GM21390 (cell line): ENCODE data around the gene VTN.
"Not testable (repeated sequence)": the region's sequence is repeated elsewhere in the genome, so short reads cannot be mapped to it uniquely, and the experiment has no call there.

Experiments
- ATAC-seq: cut with Tn5 transposase; IDR thresholded peaks from one replicate; pipeline ENCODE4 v1.9.1; 2021; ENCODE audit not compliant: unreplicated experiment

Gene VTN

DNA sequence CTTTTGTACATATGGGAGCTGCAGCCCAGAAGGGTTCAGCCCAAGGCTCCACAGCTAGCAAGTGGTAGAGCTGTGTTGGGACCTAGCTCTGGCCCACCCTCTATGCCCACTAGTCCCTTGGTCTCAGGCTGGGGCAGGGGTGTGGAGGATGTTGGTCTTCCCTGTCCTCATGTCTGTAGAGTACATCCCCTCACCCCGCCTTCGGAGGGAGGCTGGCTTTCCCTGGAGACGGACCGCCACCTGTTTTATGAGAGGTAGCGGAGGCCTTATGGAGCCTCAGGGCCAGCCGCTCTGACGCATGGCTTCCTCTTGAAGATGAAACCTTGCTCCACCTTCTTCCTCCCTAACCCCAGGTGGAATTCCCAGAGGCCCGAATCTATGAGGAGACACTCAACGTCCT, 26.1 kb downstream of the VTN start:
- no peak for ATAC-seq

DNA sequence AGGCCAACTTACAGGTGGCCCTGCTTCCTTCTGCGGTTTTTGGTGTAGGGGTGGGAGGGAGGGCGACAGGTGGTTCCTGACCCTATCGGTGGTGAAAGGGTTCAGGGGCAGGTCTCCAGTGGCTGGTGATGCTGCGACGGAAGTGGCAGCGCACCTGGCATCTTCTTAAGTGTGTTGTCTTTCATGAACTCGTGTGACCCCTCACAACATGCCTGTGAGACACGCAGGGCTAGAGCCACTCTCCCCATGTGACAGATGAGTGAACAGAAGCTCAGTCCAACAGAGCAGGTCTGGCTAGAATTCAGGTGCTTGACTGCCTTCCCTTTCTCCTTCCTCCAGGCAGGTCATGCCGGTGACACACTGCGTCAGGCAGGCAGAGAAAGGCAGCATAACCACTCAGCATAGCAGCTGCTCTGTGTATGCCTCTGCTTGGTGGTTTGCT, 26.6 kb downstream of the VTN start:
- ATAC-seq = no peak

- no peak for ATAC-seq
These were observed 27.8 kb downstream of the VTN start for GRCh38 chr17:28342313-28342712.

DNA sequence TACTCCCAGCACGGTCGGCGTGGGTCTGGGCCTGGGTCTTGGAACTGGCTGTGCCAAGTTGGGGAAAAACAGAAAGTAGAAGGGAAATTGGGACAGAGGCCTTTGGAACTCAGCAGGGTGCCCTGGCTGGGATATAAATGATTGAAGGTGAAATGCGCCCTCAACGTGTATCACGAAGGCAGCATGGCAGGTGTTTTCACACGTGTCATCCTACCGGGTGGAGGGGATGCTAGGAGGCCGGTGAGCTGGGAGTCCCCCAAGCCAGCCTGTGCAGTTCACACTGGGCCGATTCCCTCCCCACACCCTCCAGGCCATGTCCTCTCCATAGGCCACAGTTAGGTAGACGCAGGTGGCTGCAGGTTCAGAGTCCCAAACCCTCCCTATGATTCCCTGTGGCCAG, 28.6 kb downstream of the VTN start:
- ATAC-seq = no peak

DNA sequence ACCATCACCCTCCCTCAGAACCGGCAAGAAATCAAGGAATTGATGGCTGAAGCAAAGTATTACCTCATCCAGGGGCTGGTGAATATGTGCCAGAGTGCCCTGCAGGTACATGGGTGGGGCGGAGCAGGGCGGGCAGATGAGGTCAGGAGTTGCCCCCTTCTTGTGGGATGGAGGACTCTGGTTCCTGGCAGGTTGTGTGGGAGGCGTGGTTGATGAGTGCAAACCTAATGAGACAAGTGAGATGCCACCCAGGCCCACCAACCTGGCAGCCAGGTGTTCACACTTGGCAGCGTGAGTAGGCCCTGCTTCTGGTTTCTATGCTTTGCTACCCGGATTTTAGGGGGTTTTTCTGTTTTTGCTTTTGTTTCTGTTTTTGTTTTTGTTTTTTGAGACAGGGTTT, 29.7 kb downstream of the VTN start:
- ATAC-seq = no peak

DNA sequence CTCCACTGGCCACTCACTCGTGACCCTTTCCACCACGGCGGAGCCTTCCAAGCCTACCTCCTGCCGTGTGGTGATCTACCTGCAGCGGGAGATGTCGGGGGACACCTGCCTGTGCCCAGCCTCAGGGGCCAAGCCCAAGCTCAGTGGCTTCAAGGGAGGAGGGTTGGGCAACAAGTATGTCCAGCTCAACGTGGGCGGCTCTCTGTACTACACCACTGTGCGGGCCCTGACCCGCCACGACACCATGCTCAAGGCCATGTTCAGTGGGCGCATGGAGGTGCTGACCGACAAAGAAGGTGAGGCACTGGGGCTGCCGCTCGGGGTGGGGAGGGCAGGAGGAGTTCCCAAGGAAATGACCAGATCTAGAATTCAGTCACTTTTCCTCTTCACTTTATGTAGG, 30.7 kb downstream of the VTN start:
- no peak for ATAC-seq

DNA sequence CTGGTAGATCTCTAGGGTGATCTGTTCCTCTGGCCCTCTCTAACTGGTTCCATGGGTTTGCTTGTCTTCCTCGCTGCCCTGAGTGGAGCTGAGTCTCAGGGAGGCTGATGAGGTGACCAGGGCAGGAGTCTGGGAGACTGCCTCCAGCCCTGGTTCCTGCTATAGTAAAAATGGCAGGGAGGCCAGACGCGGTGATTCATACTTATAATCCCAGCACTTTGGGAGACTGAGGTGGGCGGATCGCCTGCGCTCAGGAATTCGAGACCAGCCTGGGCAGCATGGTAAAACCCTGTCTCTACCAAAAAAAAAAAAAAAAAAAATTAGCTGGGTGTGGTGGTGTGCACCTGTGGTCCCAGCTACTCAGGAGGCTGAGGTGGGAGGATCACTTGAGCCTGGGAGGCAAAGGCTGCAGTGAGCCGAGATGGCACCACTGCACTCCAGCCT, 31.3 kb downstream of the VTN start:
- ATAC-seq = not testable (repeated sequence)

GRCh38 chr17:28338056-28338768, 31.9 kb downstream of the VTN start:
- no peak for ATAC-seq

GRCh38 chr17:28335959-28336871, 33.9 kb downstream of the VTN start:
- ATAC-seq = no peak

DNA sequence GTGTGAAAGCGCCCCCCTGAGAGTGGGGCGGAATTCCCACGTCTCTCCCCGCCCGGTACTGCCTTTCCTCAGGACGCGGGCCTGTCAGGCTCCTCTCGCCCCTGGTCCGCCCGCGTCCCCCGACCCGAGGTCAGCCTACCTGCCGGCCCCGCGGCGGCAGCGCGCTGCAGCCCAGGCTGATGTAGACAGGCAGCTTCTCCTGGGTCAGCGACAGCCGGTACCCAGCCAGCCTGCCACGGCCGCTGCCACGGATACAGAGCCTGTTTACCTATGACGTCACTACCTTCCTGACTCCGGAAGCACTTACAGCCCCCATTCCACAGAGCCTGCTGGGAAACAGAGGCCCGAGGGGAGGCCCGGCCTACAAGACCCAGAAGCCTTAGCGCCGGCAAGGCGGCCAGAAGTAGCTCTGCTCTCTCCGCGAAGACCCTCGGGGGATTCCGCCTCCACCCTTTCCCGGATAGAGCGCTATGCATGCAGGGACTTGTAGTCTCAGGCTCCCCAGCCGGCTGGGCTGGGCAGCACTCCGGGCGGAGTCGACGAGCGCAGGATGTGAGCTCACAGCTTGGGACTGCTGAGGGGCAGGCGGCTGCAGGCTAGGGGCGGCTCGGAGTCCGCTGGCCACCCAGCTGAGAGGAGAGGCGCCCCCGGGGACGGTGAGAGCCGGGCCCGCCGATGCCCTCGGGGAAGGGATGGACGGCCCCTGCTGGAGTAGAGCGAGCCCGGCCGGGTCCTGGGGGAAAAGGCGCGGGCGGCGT, 34.7 kb downstream of the VTN start, which contains the start of the genes IFT20 and TNFAIP1:
Gene IFT20 (minus strand): TSS at position 272 of the 758 bp plus-strand sequence. CDS start 3,487 bp downstream, outside the sequence.
Gene TNFAIP1 (plus strand): TSS at position 561 of the 758 bp plus-strand sequence. CDS start 3,761 bp downstream, outside the sequence.
- peak; percentile 92 for ATAC-seq

GRCh38 chr17:28334666-28335200, 35.4 kb downstream of the VTN start:
- no peak for ATAC-seq

- no peak for ATAC-seq
These were observed 35.9 kb downstream of the VTN start for GRCh38 chr17:28334171-28334570.

GRCh38 chr17:28333083-28333746, 36.9 kb downstream of the VTN start:
- ATAC-seq = no peak

- no peak for ATAC-seq
These were observed 38.2 kb downstream of the VTN start for GRCh38 chr17:28331891-28332420.

DNA sequence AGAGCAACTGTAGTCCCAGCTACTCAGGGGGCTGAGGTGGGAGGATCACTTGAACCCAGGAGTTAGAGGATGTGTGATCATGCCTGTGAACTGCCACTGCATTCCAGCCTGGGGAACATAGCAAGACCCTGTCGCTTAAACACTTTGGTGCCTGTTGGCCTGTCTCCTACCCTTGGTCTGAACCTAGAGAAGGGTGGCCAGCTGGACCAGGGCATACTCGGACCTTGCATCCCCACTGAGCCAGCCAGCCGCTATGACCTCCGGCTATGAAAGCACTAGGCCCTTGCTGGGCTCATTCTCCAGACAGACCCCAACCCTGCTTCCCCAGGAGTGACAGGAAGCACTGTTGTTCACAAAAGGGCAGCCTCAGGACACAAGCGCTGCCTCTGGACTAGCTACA, 39.4 kb downstream of the VTN start:
- ATAC-seq = no peak

DNA sequence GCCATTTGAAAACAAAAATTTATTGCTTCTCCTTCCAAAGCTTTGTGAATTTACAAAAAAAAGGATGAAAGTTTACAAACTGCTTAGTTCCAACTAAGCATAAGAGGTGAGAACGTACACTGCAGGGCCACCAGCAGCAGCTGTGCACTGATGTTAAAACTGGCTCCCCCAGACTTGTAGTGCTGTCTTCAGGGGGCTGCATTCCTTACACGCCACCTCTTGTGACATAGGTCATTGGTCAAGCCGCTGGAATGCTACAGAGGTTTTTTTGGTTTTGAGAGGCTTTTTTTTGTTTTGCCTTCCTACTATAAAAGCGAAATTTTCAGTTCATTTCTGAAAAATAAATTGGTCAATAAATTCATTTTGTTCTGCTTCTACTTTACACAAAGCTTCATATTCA, 41.8 kb downstream of the VTN start:
- ATAC-seq = no peak

- no peak for ATAC-seq
These were observed 42.4 kb downstream of the VTN start for GRCh38 chr17:28327709-28328108.

DNA sequence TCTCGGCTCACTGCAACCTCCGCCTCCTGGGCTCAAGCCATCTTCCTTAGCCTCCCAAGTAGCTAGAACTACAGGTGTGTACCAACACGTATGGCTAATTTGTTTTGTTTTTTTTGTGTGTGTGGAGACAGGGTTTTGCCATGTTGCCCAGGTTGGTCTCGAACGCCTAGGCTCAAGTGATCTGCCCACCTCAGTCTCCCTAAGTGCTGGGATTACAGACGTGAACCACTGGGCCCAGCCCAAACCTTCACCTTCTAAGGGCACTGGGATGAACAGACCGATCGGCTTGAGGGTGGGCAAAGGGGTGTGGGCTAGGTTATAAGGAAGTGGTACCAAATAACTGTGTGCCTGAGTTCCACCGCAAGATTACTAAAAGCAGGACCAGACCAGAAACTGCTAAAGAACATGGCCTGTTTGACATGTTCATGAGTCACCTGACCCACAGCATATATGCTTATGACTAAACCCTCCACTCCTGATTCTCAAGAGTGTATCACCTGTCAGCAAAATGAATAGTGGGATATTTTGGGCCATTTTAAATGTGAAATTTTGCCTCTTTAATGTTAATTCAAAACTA, 43.0 kb downstream of the VTN start:
- peak; percentile 70 for ATAC-seq

GRCh38 chr17:28326114-28326513, 44.0 kb downstream of the VTN start:
- ATAC-seq = no peak

DNA sequence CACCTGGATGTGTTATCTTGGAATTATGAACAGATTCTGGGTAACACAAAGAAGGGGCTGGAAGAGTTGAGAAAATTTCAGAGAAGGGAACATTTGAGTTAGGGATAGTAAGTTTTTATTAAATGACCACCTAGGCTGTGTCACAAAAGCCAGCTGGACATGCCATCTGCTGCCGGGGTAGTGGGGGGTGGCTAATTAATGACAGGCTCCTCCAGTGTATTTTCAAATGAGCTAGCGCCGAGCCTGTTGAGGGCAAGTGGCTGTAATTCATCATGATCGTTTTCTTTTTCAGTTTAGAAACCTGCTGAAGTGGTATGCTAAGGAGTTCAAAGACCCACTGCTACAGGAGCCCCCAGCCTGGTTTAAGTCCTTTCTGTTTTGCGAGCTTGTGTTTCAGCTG, 44.9 kb downstream of the VTN start:
- no peak for ATAC-seq
